ENCODE measurements around the gene MYH13.

The MYH13 gene

GRCh38 chr17:10337976-10338375, 34.8 kb downstream of the MYH13 start:
- Histone ChIP-seq H3K9ac (no peak overlapping the region), H2AFZ (no peak overlapping the region), H3K36me3 (ENCODE audit: control insufficient read depth, insufficient read depth, low read length) (no peaks in the 10 kb centered on the region), H3K4me1 (no peaks in the 10 kb centered on the region), H3K4me3 (ENCODE audit: low read depth, low read length) (no peak overlapping the region), H3K27ac (no peak overlapping the region), H3K79me2 (no peaks in the 10 kb centered on the region), H3K9me3 (ENCODE audit: control insufficient read depth, low read length) (no peaks in the 10 kb centered on the region), H3K4me2 (ENCODE audit: low read length) (no peak overlapping the region), H3K27me3 (ENCODE audit: control insufficient read depth, insufficient read depth, low read length) (no peaks in the 10 kb centered on the region)
- no peak for TF ChIP-seq CTCF (IDR thresholded peaks at IDR 0.05)

GRCh38 chr17:10337136-10337535, 35.7 kb downstream of the MYH13 start:
- Histone ChIP-seq H3K4me3 (ENCODE audit: low read depth, low read length) (no peak overlapping the region), H3K9me3 (ENCODE audit: control insufficient read depth, low read length) (no peaks in the 10 kb centered on the region), H3K36me3 (ENCODE audit: control insufficient read depth, insufficient read depth, low read length) (no peaks in the 10 kb centered on the region), H3K27me3 (ENCODE audit: control insufficient read depth, insufficient read depth, low read length) (no peaks in the 10 kb centered on the region), H3K79me2 (no peaks in the 10 kb centered on the region), H3K9ac (no peak overlapping the region), H3K4me1 (no peaks in the 10 kb centered on the region), H3K27ac (no peak overlapping the region), H3K4me2 (ENCODE audit: low read length) (no peak overlapping the region), H2AFZ (no peak overlapping the region)
- no peak for TF ChIP-seq CTCF (IDR thresholded peaks at IDR 0.05)

GRCh38 chr17:10336393-10336792, 36.4 kb downstream of the MYH13 start:
- Histone ChIP-seq H3K27ac (no peak overlapping the region), H2AFZ (no peak overlapping the region), H3K4me2 (ENCODE audit: low read length) (no peak overlapping the region), H3K4me1 (no peaks in the 10 kb centered on the region), H3K9ac (no peak overlapping the region), H3K79me2 (no peaks in the 10 kb centered on the region), H3K9me3 (ENCODE audit: control insufficient read depth, low read length) (no peaks in the 10 kb centered on the region), H3K36me3 (ENCODE audit: control insufficient read depth, insufficient read depth, low read length) (no peaks in the 10 kb centered on the region), H3K4me3 (ENCODE audit: low read depth, low read length) (no peak overlapping the region), H3K27me3 (ENCODE audit: control insufficient read depth, insufficient read depth, low read length) (no peaks in the 10 kb centered on the region)
- TF ChIP-seq CTCF (IDR thresholded peaks at IDR 0.05): no peak

- H3K36me3 ChIP-seq (ENCODE audit: control insufficient read depth, insufficient read depth, low read length): no peaks in the 10 kb centered on the region
- no peak overlapping the region for H2AFZ ChIP-seq
- no peak for TF ChIP-seq CTCF (IDR thresholded peaks at IDR 0.05)
- no peak overlapping the region for H3K27ac ChIP-seq
- no peaks in the 10 kb centered on the region for H3K4me1 ChIP-seq
- H3K27me3 ChIP-seq (ENCODE audit: control insufficient read depth, insufficient read depth, low read length): no peaks in the 10 kb centered on the region
- no peak overlapping the region for H3K4me2 ChIP-seq (ENCODE audit: low read length)
- no peaks in the 10 kb centered on the region for H3K79me2 ChIP-seq
- H3K9ac ChIP-seq: no peak overlapping the region
- H3K9me3 ChIP-seq (ENCODE audit: control insufficient read depth, low read length): no peaks in the 10 kb centered on the region
- H3K4me3 ChIP-seq (ENCODE audit: low read depth, low read length): no peak overlapping the region
These were observed 40.3 kb downstream of the MYH13 start for GRCh38 chr17:10332515-10332914.
